ENCODE data around the gene KIRREL1. TPM values are rescaled to one million over a fixed set of nuclear protein-coding genes. Genes with fewer than 3 reads are reported as not detected.

Gene KIRREL1
- total and polyA plus RNA-seq, 2 of the 8 experiments (the other 6 are each of a cell fraction or from before 2014, with no cell fraction given): 14.2 to 39.0 TPM

GRCh38 chr1:158112994-158113758, 119.7 kb downstream of the KIRREL1 start (continued):
- TF ChIP-seq, protein P1, sequence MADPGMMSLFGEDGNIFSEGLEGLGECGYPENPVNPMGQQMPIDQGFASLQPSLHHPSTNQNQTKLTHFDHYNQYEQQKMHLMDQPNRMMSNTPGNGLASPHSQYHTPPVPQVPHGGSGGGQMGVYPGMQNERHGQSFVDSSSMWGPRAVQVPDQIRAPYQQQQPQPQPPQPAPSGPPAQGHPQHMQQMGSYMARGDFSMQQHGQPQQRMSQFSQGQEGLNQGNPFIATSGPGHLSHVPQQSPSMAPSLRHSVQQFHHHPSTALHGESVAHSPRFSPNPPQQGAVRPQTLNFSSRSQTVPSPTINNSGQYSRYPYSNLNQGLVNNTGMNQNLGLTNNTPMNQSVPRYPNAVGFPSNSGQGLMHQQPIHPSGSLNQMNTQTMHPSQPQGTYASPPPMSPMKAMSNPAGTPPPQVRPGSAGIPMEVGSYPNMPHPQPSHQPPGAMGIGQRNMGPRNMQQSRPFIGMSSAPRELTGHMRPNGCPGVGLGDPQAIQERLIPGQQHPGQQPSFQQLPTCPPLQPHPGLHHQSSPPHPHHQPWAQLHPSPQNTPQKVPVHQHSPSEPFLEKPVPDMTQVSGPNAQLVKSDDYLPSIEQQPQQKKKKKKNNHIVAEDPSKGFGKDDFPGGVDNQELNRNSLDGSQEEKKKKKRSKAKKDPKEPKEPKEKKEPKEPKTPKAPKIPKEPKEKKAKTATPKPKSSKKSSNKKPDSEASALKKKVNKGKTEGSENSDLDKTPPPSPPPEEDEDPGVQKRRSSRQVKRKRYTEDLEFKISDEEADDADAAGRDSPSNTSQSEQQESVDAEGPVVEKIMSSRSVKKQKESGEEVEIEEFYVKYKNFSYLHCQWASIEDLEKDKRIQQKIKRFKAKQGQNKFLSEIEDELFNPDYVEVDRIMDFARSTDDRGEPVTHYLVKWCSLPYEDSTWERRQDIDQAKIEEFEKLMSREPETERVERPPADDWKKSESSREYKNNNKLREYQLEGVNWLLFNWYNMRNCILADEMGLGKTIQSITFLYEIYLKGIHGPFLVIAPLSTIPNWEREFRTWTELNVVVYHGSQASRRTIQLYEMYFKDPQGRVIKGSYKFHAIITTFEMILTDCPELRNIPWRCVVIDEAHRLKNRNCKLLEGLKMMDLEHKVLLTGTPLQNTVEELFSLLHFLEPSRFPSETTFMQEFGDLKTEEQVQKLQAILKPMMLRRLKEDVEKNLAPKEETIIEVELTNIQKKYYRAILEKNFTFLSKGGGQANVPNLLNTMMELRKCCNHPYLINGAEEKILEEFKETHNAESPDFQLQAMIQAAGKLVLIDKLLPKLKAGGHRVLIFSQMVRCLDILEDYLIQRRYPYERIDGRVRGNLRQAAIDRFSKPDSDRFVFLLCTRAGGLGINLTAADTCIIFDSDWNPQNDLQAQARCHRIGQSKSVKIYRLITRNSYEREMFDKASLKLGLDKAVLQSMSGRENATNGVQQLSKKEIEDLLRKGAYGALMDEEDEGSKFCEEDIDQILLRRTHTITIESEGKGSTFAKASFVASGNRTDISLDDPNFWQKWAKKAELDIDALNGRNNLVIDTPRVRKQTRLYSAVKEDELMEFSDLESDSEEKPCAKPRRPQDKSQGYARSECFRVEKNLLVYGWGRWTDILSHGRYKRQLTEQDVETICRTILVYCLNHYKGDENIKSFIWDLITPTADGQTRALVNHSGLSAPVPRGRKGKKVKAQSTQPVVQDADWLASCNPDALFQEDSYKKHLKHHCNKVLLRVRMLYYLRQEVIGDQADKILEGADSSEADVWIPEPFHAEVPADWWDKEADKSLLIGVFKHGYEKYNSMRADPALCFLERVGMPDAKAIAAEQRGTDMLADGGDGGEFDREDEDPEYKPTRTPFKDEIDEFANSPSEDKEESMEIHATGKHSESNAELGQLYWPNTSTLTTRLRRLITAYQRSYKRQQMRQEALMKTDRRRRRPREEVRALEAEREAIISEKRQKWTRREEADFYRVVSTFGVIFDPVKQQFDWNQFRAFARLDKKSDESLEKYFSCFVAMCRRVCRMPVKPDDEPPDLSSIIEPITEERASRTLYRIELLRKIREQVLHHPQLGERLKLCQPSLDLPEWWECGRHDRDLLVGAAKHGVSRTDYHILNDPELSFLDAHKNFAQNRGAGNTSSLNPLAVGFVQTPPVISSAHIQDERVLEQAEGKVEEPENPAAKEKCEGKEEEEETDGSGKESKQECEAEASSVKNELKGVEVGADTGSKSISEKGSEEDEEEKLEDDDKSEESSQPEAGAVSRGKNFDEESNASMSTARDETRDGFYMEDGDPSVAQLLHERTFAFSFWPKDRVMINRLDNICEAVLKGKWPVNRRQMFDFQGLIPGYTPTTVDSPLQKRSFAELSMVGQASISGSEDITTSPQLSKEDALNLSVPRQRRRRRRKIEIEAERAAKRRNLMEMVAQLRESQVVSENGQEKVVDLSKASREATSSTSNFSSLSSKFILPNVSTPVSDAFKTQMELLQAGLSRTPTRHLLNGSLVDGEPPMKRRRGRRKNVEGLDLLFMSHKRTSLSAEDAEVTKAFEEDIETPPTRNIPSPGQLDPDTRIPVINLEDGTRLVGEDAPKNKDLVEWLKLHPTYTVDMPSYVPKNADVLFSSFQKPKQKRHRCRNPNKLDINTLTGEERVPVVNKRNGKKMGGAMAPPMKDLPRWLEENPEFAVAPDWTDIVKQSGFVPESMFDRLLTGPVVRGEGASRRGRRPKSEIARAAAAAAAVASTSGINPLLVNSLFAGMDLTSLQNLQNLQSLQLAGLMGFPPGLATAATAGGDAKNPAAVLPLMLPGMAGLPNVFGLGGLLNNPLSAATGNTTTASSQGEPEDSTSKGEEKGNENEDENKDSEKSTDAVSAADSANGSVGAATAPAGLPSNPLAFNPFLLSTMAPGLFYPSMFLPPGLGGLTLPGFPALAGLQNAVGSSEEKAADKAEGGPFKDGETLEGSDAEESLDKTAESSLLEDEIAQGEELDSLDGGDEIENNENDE (IDR thresholded peaks at IDR 0.05; ENCODE audit: insufficient replicate concordance, low read length): no peak
- TF ChIP-seq, protein P2, sequence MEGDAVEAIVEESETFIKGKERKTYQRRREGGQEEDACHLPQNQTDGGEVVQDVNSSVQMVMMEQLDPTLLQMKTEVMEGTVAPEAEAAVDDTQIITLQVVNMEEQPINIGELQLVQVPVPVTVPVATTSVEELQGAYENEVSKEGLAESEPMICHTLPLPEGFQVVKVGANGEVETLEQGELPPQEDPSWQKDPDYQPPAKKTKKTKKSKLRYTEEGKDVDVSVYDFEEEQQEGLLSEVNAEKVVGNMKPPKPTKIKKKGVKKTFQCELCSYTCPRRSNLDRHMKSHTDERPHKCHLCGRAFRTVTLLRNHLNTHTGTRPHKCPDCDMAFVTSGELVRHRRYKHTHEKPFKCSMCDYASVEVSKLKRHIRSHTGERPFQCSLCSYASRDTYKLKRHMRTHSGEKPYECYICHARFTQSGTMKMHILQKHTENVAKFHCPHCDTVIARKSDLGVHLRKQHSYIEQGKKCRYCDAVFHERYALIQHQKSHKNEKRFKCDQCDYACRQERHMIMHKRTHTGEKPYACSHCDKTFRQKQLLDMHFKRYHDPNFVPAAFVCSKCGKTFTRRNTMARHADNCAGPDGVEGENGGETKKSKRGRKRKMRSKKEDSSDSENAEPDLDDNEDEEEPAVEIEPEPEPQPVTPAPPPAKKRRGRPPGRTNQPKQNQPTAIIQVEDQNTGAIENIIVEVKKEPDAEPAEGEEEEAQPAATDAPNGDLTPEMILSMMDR (IDR thresholded peaks at IDR 0.05; ENCODE audit: control extremely low read depth in 1 of 3, insufficient read depth in 1 of 3, low read depth in 1 of 3, low read length in 3 of 3): peak; percentile 54 to 64 (median 56)
- TF ChIP-seq HDAC2 (IDR thresholded peaks at IDR 0.05; ENCODE audit: borderline replicate concordance in 1 of 2, low read depth in 2 of 2, low read length in 2 of 2): 0 out of 4 replicates have a peak, but pooled peaks of 1 of the 2 experiments have one; percentile 47
- peak; percentile 65; the same call in 1 of the 2 replicates for TF ChIP-seq YY1 (IDR thresholded peaks at IDR 0.05; ENCODE audit: low read depth, low read length)
- no peak for TF ChIP-seq GTF2F1 (IDR thresholded peaks at IDR 0.05; ENCODE audit: borderline replicate concordance, low read depth, low read length)
- peak; percentile 89 for TF ChIP-seq ASH2L (IDR thresholded peaks at IDR 0.05; ENCODE audit: low read length)
